ENCODE measurements around the gene CENPL.
"Not testable (repeated sequence)": the region's sequence is repeated elsewhere in the genome, so short reads cannot be mapped to it uniquely, and the experiment has no call there.

DNA sequence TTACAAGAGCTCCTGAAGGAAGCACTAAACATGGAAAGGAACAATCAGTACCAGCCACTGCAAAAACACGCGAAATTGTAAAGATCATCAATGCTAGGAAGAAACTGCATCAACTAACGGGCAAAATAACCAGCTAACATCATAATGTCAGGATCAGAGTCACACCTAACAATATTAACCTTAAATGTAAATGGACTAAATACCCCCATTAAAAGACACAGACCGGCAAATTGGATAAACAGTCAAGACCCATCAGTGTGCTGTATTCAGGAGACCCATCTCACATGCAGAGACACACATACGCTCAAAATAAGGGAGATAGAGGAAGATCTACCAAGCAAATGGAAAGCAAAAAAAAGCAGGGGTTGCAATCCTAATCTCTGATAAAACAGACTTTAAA is 11.0 kb downstream of the CENPL start:
- TF ChIP-seq, protein P1, sequence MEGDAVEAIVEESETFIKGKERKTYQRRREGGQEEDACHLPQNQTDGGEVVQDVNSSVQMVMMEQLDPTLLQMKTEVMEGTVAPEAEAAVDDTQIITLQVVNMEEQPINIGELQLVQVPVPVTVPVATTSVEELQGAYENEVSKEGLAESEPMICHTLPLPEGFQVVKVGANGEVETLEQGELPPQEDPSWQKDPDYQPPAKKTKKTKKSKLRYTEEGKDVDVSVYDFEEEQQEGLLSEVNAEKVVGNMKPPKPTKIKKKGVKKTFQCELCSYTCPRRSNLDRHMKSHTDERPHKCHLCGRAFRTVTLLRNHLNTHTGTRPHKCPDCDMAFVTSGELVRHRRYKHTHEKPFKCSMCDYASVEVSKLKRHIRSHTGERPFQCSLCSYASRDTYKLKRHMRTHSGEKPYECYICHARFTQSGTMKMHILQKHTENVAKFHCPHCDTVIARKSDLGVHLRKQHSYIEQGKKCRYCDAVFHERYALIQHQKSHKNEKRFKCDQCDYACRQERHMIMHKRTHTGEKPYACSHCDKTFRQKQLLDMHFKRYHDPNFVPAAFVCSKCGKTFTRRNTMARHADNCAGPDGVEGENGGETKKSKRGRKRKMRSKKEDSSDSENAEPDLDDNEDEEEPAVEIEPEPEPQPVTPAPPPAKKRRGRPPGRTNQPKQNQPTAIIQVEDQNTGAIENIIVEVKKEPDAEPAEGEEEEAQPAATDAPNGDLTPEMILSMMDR (conservative IDR thresholded peaks at IDR 0.05): not testable (repeated sequence)
- not testable (repeated sequence) for TF ChIP-seq EZH2 (IDR thresholded peaks at IDR 0.05; ENCODE audit: low read depth)
